Naive thymus-derived CD4-positive, alpha-beta T cell (primary cell): ENCODE data around the gene TMEM273. TPM values are rescaled to one million over a fixed set of nuclear protein-coding genes. Genes with fewer than 3 reads are reported as not detected.

ENCODE experiments used
- ATAC-seq: fragments of 150-1000 bp; cut with Tn5 transposase; 2 replicates; pipeline ENCODE4 v1.10.0; 2021; ENCODE audit warnings: mild to moderate bottlenecking, moderate library complexity
- CTCF ChIA-PET: fragments of 350-600 bp; sonication (Branson Sonifier 250); formaldehyde crosslinking; loops from one replicate; lab custom pipeline; 2021; ENCODE audit warnings: antibody characterized with exemption; lab: Charles Lee
- POLR2A ChIA-PET: fragments of 350-600 bp; sonication (Branson Sonifier 250); formaldehyde crosslinking; loops from one replicate; lab custom pipeline; 2021; ENCODE audit warnings: antibody characterized with exemption, inconsistent platforms; lab: Charles Lee
- DNase-seq, 9 donors: peaks; one replicate each; pipeline versions ENCODE4 v3.0.0 to v3.0.0-alpha.2; 2020 to 2022; ENCODE audit warnings: mixed read lengths in 1 of 9
- H3K27ac ChIP-seq: one replicate; pipeline ENCODE4 v1.7.0; 2013; ENCODE audit warnings: mild to moderate bottlenecking, low read depth, low read length, moderate library complexity
- H3K27me3 ChIP-seq, 2 donors: one replicate each; pipeline ENCODE4 v1.7.0; 2013; ENCODE audit warnings: low read length in 2 of 2, mild to moderate bottlenecking in 2 of 2, moderate library complexity in 2 of 2; ENCODE audit not compliant: control insufficient read depth in 2 of 2, insufficient read depth in 2 of 2
- H3K36me3 ChIP-seq, 3 experiments: 1 replicate in 2 of 3; 2 replicates in 1 of 3; pipeline ENCODE4 v1.7.0; 2013; ENCODE audit warnings: low read length in 3 of 3, mild to moderate bottlenecking in 3 of 3, moderate library complexity in 1 of 3; ENCODE audit not compliant: insufficient read depth in 3 of 3, control insufficient read depth in 2 of 3
- H3K4me1 ChIP-seq, 2 donors: one replicate each; pipeline ENCODE4 v1.7.0; 2013; ENCODE audit warnings: low read length in 2 of 2, mild to moderate bottlenecking in 2 of 2, moderate library complexity in 1 of 2; ENCODE audit not compliant: control insufficient read depth in 2 of 2, insufficient read depth in 2 of 2
- H3K4me3 ChIP-seq: 2 replicates; pipeline ENCODE4 v1.7.0; 2013; ENCODE audit warnings: mild to moderate bottlenecking, low read length
- H3K9me3 ChIP-seq, 3 experiments: 1 replicate in 2 of 3; 2 replicates in 1 of 3; pipeline ENCODE4 v1.7.0; 2013; ENCODE audit warnings: low read length in 3 of 3; ENCODE audit not compliant: control insufficient read depth in 2 of 3
- H3K27ac Mint-ChIP-seq, 9 donors: one replicate each; pipeline ENCODE4 v1.8.0; 2020 to 2022; ENCODE audit warnings: mixed read lengths in 9 of 9, mild to moderate bottlenecking in 8 of 9, moderate library complexity in 5 of 9, inconsistent platforms in 2 of 9
- H3K27me3 Mint-ChIP-seq, 5 donors: one replicate each; pipeline ENCODE4 v1.8.0; 2021 to 2022; ENCODE audit warnings: mixed read lengths in 5 of 5, mild to moderate bottlenecking in 1 of 5
- H3K36me3 Mint-ChIP-seq, 5 donors: one replicate each; pipeline ENCODE4 v1.8.0; 2020 to 2022; ENCODE audit warnings: mixed read lengths in 5 of 5, mild to moderate bottlenecking in 3 of 5, inconsistent platforms in 1 of 5
- H3K4me1 Mint-ChIP-seq, 7 donors: one replicate each; pipeline ENCODE4 v1.8.0; 2020 to 2022; ENCODE audit warnings: mixed read lengths in 7 of 7, mild to moderate bottlenecking in 3 of 7, inconsistent platforms in 1 of 7
- H3K4me3 Mint-ChIP-seq, 10 donors: one replicate each; pipeline ENCODE4 v1.8.0; 2020 to 2022; ENCODE audit warnings: mild to moderate bottlenecking in 10 of 10, mixed read lengths in 10 of 10, moderate library complexity in 6 of 10, inconsistent platforms in 2 of 10
- H3K9me3 Mint-ChIP-seq, 11 donors: one replicate each; pipeline ENCODE4 v1.8.0; 2020 to 2022; ENCODE audit warnings: mixed read lengths in 11 of 11, mild to moderate bottlenecking in 4 of 11, inconsistent platforms in 1 of 11, moderate library complexity in 1 of 11
- intact Hi-C, 2 donors: fragments of 100-400 bp; cut with micrococcal nuclease; formaldehyde crosslinking; loops; one replicate each; pipeline ENCODE4 v1.15.1; 2023
- polyA plus RNA-seq, 2 donors: library from polyadenylated mRNA; unstranded; fragments of 300-500 nt; fragmentation: Illumina TruSeq; gene quantifications; one replicate each; pipeline ENCODE4 v1.2.3, GENCODE V29; 2021
- total RNA-seq, 6 experiments: library from RNA in 5 of 6; stranded (reverse) in 5 of 6; gene quantifications; 1 replicate in 5 of 6; 2 replicates in 1 of 6; pipeline ENCODE4 v1.2.3 and lab custom pipeline; 2021 to 2026

TMEM273 gene
- total and polyA plus RNA-seq, 7 experiments from 2014 or later, result 0.26 to 20.2 (median 1.8) TPM; not detected in 1

DNA sequence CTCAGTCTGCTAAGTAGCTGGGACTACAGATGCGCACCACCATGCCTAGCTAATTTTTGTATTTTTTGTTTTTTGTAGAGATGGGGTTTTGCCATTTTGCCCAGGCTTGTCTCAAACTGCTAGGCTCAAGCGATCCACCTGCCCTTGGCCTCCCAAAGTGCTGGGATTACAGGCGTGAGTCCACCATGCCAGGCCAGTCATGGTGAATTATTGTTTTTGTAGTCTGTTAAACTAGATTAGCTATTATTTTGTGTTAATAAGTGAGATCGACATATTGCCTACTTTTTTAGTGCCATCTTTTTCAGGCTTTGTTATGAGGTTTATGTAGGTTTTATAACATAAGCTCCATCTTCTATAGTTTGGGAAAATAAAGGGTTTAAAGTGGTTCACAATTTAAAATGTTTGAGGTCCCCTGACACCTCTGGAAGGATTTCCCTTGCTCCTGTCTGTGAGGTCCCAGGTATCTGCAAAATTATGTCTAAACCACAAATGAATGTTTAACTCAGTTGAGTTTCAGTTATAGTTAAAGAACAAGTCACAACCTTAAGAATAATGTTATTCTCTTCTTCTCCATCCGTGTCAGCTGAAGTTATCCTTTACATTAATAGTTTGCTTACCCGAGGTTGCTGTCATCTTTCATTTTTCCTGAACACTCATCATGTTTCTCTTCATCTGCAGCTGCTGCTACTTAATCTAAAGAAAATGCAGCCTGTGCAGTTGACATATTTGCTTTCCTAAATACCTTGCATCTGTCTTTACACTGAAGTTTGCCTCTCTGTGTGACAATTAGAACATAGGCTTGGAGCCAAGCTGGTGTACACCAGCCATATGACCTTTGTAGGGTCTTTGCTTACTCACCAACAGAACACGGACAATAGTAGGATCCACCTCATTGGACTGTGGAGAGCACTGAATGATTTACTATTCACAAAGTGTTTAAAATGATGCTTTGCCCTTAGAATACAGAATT lies 63.9 kb downstream of the TMEM273 start:
- Mint-ChIP-seq H3K27ac (no peak overlapping the region), H3K27me3 (peaks cover 9 to 23% (median 20%) of the 10 kb centered on the region in 5 donors)
- no peak overlapping the region for H3K27ac ChIP-seq

DNA sequence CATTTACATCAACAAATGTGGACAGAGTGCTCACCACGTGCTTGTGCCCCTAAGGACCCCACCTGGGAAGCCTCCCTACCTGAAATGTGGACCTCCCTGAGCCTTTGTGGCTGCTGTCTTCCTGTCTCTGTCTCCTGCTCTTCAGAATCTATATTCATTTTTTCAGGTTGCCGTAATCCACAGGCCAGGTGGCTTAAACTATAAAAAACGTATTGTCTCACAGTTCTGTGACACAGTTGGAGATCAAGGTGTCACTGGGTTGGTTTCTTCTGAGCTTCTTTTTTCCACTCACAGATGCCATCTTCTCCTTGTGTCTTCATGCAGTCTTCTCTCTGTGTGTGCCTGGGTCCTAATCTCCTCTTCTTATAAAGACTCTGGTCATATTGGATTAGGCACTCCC lies 67.3 kb downstream of the TMEM273 start:
- ATAC-seq (no peak), DNase-seq (no peak)
- Mint-ChIP-seq H3K4me3 (no peak overlapping the region), H3K27ac (no peak overlapping the region), H3K36me3 (peaks cover 0 to 1% (median 0%) of the 10 kb centered on the region in 5 donors), H3K9me3 (peaks cover 0 to 8% (median 0%) of the 10 kb centered on the region in 11 donors), H3K27me3 (peaks cover 5 to 49% (median 15%) of the 10 kb centered on the region in 5 donors), H3K4me1 (peaks cover 0 to 5% (median 0%) of the 10 kb centered on the region in 7 donors)
- ChIA-PET CTCF (no interaction called here), POLR2A (no interaction called here)
- intact Hi-C loops, result no loop called here
- Histone ChIP-seq H3K4me3 (no peak overlapping the region), H3K9me3 (no peaks in the 10 kb centered on the region), H3K27ac (no peak overlapping the region), H3K36me3 (no peaks in the 10 kb centered on the region), H3K27me3 (peaks cover 0 to 4% of the 10 kb centered on the region in 2 donors), H3K4me1 (no peaks in the 10 kb centered on the region)

More for the DNA sequence above, 63.9 kb downstream of the TMEM273 start:
- no peaks in the 10 kb centered on the region for H3K36me3 Mint-ChIP-seq
- Histone ChIP-seq H3K9me3 (no peaks in the 10 kb centered on the region), H3K36me3 (no peaks in the 10 kb centered on the region), H3K4me3 (no peak overlapping the region), H3K4me1 (no peaks in the 10 kb centered on the region), H3K27me3 (no peaks in the 10 kb centered on the region)
- no peak for DNase-seq
- POLR2A ChIA-PET, result no interaction called here
- no peak for ATAC-seq
- intact Hi-C loops, result no loop called here
- no peak overlapping the region for H3K4me3 Mint-ChIP-seq
- CTCF ChIA-PET, result no interaction called here
- H3K4me1 Mint-ChIP-seq, result no peaks in the 10 kb centered on the region
- H3K9me3 Mint-ChIP-seq, result peaks cover 0 to 21% (median 6%) of the 10 kb centered on the region in 11 donors

DNA sequence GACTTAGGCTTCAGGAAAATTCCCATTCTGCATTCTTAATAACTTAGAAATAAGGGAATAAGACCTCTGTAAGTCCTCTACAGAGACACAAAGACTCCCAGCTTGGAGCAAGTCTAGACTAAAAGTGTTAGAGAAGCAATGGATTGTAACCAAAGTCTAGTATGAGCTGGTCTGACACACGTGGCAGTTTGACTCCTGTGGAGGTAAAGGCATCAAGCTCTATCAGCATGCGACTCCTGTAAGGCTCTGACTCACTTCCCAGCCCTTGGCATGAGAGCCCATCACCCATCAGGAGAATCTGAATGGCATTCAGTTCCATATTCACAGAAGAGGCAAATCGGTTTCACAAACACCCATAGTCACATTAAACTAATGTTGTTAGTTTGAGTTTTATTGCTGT lies 68.4 kb downstream of the TMEM273 start:
- H3K4me3 ChIP-seq, result no peak overlapping the region
- no peaks in the 10 kb centered on the region for H3K4me1 ChIP-seq
- Mint-ChIP-seq H3K27ac (no peak overlapping the region), H3K4me1 (peaks cover 0 to 5% (median 1%) of the 10 kb centered on the region in 7 donors), H3K4me3 (no peak overlapping the region), H3K27me3 (peaks cover 8 to 56% (median 17%) of the 10 kb centered on the region in 5 donors), H3K9me3 (peaks cover 0 to 8% (median 0%) of the 10 kb centered on the region in 11 donors), H3K36me3 (peaks cover 0 to 1% (median 0%) of the 10 kb centered on the region in 5 donors)
- CTCF ChIA-PET, result no interaction called here
- intact Hi-C loops, result no loop called here
- peaks cover 0 to 4% of the 10 kb centered on the region in 2 donors for H3K27me3 ChIP-seq
- no peak for DNase-seq
- no peak for ATAC-seq
- no peaks in the 10 kb centered on the region for H3K9me3 ChIP-seq
- H3K36me3 ChIP-seq, result no peaks in the 10 kb centered on the region
- no peak overlapping the region for H3K27ac ChIP-seq
- POLR2A ChIA-PET, result no interaction called here

DNA sequence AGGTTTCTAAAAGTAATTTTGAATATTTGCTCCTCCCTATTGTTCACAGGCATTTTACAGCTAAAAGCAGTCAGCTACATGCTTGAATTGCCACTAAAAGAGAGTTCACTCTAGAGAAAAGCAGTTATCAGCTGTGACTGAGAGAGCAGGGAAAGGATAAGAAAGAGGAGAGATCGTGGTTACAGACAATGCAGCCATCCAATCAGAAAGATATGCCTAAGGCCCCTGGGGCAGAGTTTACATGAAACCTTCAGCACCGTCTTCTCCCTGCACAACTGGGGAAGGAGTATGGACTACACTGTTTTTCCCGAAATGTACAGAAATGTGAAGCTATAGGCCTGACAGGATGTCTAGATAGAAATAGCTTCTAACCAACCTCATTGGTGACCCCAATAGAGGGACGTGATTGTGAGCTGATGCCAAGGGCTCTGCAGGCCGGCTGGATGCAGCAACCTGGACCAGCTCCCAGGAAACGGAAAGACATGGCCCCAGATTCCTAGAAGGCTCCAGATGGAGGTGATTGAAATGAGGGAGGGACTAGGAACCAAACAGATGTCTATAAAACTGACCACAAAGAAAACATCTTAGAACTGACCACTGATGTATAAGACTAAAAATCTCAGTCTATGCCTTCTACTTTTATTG lies 69.6 kb downstream of the TMEM273 start:
- ChIA-PET CTCF (no interaction called here), POLR2A (no interaction called here)
- intact Hi-C loops, result no loop called here
- Mint-ChIP-seq H3K27me3 (peaks cover 17 to 62% (median 20%) of the 10 kb centered on the region in 5 donors), H3K4me3 (no peak overlapping the region), H3K27ac (no peak overlapping the region), H3K4me1 (peaks cover 0 to 7% (median 5%) of the 10 kb centered on the region in 7 donors), H3K9me3 (peaks cover 0 to 4% (median 0%) of the 10 kb centered on the region in 11 donors), H3K36me3 (peaks cover 0 to 1% (median 0%) of the 10 kb centered on the region in 5 donors)
- Histone ChIP-seq H3K27ac (no peak overlapping the region), H3K9me3 (no peaks in the 10 kb centered on the region), H3K27me3 (peaks cover 0 to 4% of the 10 kb centered on the region in 2 donors), H3K36me3 (no peaks in the 10 kb centered on the region), H3K4me1 (no peaks in the 10 kb centered on the region), H3K4me3 (no peak overlapping the region)
- DNase-seq (no peak), ATAC-seq (no peak)

GRCh38 chr10:49117376-49118070 lies 70.7 kb downstream of the TMEM273 start:
- CTCF ChIA-PET, result no interaction called here

More at GRCh38 chr10:49117376-49118070, 70.7 kb downstream of the TMEM273 start:
- Histone ChIP-seq H3K36me3 (no peaks in the 10 kb centered on the region), H3K4me3 (no peak overlapping the region), H3K9me3 (no peaks in the 10 kb centered on the region), H3K4me1 (no peaks in the 10 kb centered on the region), H3K27ac (no peak overlapping the region), H3K27me3 (peaks cover 0 to 4% of the 10 kb centered on the region in 2 donors)
- Mint-ChIP-seq H3K4me3 (no peak overlapping the region), H3K36me3 (peaks cover 0 to 1% (median 0%) of the 10 kb centered on the region in 5 donors), H3K27me3 (peaks cover 20 to 62% (median 24%) of the 10 kb centered on the region in 5 donors), H3K27ac (no peak overlapping the region), H3K9me3 (peaks cover 0 to 4% (median 0%) of the 10 kb centered on the region in 11 donors), H3K4me1 (peaks cover 0 to 7% (median 5%) of the 10 kb centered on the region in 7 donors)
- POLR2A ChIA-PET, result no interaction called here
- intact Hi-C loops, result no loop called here
- no peak for ATAC-seq
- DNase-seq, result no peak
